ENCODE results near the gene CAP1. TPM values are rescaled to one million over a fixed set of nuclear protein-coding genes. Genes with fewer than 3 reads are reported as not detected.
"Not testable (repeated sequence)": the region's sequence is repeated elsewhere in the genome, so short reads cannot be mapped to it uniquely, and the experiment has no call there.

Gene CAP1
- 100 to 1,000 TPM; 528 to 539 TPM for total RNA-seq

GRCh38 chr1:40040511-40041465, at the start of gene CAP1:
Gene CAP1, plus strand, starts transcription at chr1:40040729. Its CDS starts 18,618 bp downstream, at chr1:40059347.
- POLR2A ChIA-PET = interaction anchor here (0.5 to 1.0 kb wide), 5 partner anchors 8 to 141 kb away, joined by 3 to 5 read pairs (median 4); no protein-coding TSS in a partner anchor
- CTCF ChIA-PET = interaction anchor here (1.3 kb wide), 1 partner anchor 19 kb away, joined by 3 read pairs; no protein-coding TSS in a partner anchor

GRCh38 chr1:39992234-39992633, 48.3 kb upstream of the CAP1 start:
- ChIA-PET POLR2A (no interaction called here), CTCF (no interaction called here)

GRCh38 chr1:39992888-39993287, 47.6 kb upstream of the CAP1 start:
- POLR2A ChIA-PET = no interaction called here
- CTCF ChIA-PET = no interaction called here

GRCh38 chr1:39995973-39996393, 44.5 kb upstream of the CAP1 start:
- CTCF ChIA-PET = interaction anchor here (0.6 kb wide), 1 partner anchor 534 kb away, joined by 3 read pairs; no protein-coding TSS in a partner anchor
- POLR2A ChIA-PET = interaction anchor here (0.5 kb wide), 1 partner anchor 809 kb away, joined by 3 read pairs; no protein-coding TSS in a partner anchor

- CTCF ChIA-PET = interaction anchor here (0.6 kb wide), 1 partner anchor 534 kb away, joined by 3 read pairs; no protein-coding TSS in a partner anchor
- POLR2A ChIA-PET = interaction anchor here (0.5 kb wide), 1 partner anchor 808 kb away, joined by 3 read pairs; no protein-coding TSS in a partner anchor
Measured at GRCh38 chr1:39996396-39997004, 44.0 kb upstream of the CAP1 start.

- ChIA-PET POLR2A (no interaction called here), CTCF (interaction anchor here (1.1 kb wide), 1 partner anchor 22 kb away, joined by 4 read pairs; no protein-coding TSS in a partner anchor)
Measured at GRCh38 chr1:40001456-40001855, 39.1 kb upstream of the CAP1 start.

GRCh38 chr1:40003156-40004093, 37.1 kb upstream of the CAP1 start:
- POLR2A ChIA-PET = no interaction called here
- CTCF ChIA-PET = interaction anchor here (0.7 kb wide), 1 partner anchor 105 kb away, joined by 3 read pairs; no protein-coding TSS in a partner anchor

GRCh38 chr1:40004857-40005256, 35.7 kb upstream of the CAP1 start:
- CTCF ChIA-PET = no interaction called here

GRCh38 chr1:40007481-40008034, 33.0 kb upstream of the CAP1 start:
- POLR2A ChIA-PET, CTCF ChIA-PET: not testable (repeated sequence)

More at GRCh38 chr1:40004857-40005256, 35.7 kb upstream of the CAP1 start:
- POLR2A ChIA-PET = no interaction called here

GRCh38 chr1:40011198-40011597, 29.3 kb upstream of the CAP1 start:
- ChIA-PET POLR2A (no interaction called here), CTCF (no interaction called here)

- ChIA-PET CTCF (interaction anchor here (0.7 to 1.7 kb wide), 5 partner anchors 14 to 112 kb away, joined by 3 to 5 read pairs (median 4); partner anchors contain the start of gene MFSD2A), POLR2A (interaction anchor here (0.6 kb wide), 3 partner anchors 18 to 195 kb away, joined by 4 read pairs; no protein-coding TSS in a partner anchor)
Measured at GRCh38 chr1:40014253-40014706, 26.2 kb upstream of the CAP1 start.

- CTCF ChIA-PET = interaction anchor here (1.1 to 1.7 kb wide), 4 partner anchors 13 to 113 kb away, joined by 3 to 5 read pairs (median 4); partner anchors contain the start of gene MFSD2A
- POLR2A ChIA-PET = interaction anchor here (0.5 to 1.1 kb wide), 2 partner anchors 25 to 138 kb away, joined by 3 to 4 read pairs; partner anchors contain the start of gene CAP1
Measured at GRCh38 chr1:40014812-40015594, 25.5 kb upstream of the CAP1 start.

GRCh38 chr1:40017951-40018575, 22.5 kb upstream of the CAP1 start:
- CTCF ChIA-PET = no interaction called here
- POLR2A ChIA-PET = no interaction called here

GRCh38 chr1:40020447-40021085, 20.0 kb upstream of the CAP1 start:
- POLR2A ChIA-PET = no interaction called here
- CTCF ChIA-PET = interaction anchor here (1.2 kb wide), 1 partner anchor 101 kb away, joined by 3 read pairs; no protein-coding TSS in a partner anchor

GRCh38 chr1:40023379-40023944, 17.1 kb upstream of the CAP1 start:
- ChIA-PET POLR2A (no interaction called here), CTCF (no interaction called here)

- ChIA-PET POLR2A (no interaction called here), CTCF (no interaction called here)
Measured at GRCh38 chr1:40024671-40025070, 15.9 kb upstream of the CAP1 start.

Data from activated CD8-positive, alpha-beta memory T cell treated with anti-CD3 and anti-CD28 coated beads for 36 hours (primary cell).